Upper lobe of left lung (tissue), 6 donors: ENCODE measurements around the gene LRRC31. TPM values are rescaled to one million over a fixed set of nuclear protein-coding genes. Genes with fewer than 3 reads are reported as not detected.
A peak's percentile ranks its signal among the peaks of the same experiment; 100 is the strongest.

ENCODE experiments used
- ATAC-seq, 2 donors: fragments of 200-7000 bp; cut with Tn5 transposase; one replicate each; pipeline ENCODE4 v1.9.1; 2022; ENCODE audit warnings: mild to moderate bottlenecking in 2 of 2, moderate library complexity in 2 of 2; ENCODE audit not compliant: low FRiP score in 2 of 2
- DNase-seq, 2 donors: peaks; one replicate each; pipeline ENCODE4 v3.0.0-alpha.2; 2019 to 2020
- H3K27ac ChIP-seq, 4 donors: fragments of 200-600 bp; sonication (generic); one replicate each; pipeline ENCODE4 v1.5.1; 2016 to 2019
- H3K27me3 ChIP-seq, 4 donors: fragments of 200-600 bp; sonication (generic); one replicate each; pipeline ENCODE4 v1.5.1; 2017 to 2019
- H3K36me3 ChIP-seq, 4 donors: fragments of 200-600 bp; sonication (generic); one replicate each; pipeline ENCODE4 v1.5.1; 2016 to 2019
- H3K4me1 ChIP-seq, 4 donors: fragments of 200-600 bp; sonication (generic); one replicate each; pipeline ENCODE4 v1.5.1; 2018 to 2019
- H3K4me3 ChIP-seq, 4 donors: fragments of 200-600 bp; sonication (generic); one replicate each; pipeline ENCODE4 v1.5.1; 2017 to 2019; ENCODE audit warnings: mild to moderate bottlenecking in 2 of 4, moderate library complexity in 1 of 4
- H3K9me3 ChIP-seq, 4 donors: fragments of 200-600 bp; sonication (generic); one replicate each; pipeline ENCODE4 v1.5.1; 2018 to 2019
- CTCF ChIP-seq, 6 experiments: fragments of 450-650 bp in 4 of 6; fragments of 200-600 bp in 2 of 6; sonication (generic) in 2 of 6; IDR thresholded peaks; one replicate each; pipeline ENCODE4 v1.5.1; 2016 to 2019; ENCODE audit warnings: antibody characterized with exemption in 6 of 6
- EP300 ChIP-seq, 4 donors: sonication (generic); formaldehyde crosslinking; IDR thresholded peaks; one replicate each; pipeline ENCODE4 v1.5.1; 2017; ENCODE audit warnings: antibody characterized with exemption in 4 of 4, control low read depth in 2 of 4
- POLR2A ChIP-seq, 4 donors: fragments of 450-650 bp; IDR thresholded peaks; one replicate each; pipeline ENCODE4 v1.5.1; 2016 to 2017; ENCODE audit warnings: antibody characterized with exemption in 4 of 4, mild to moderate bottlenecking in 2 of 4
- POLR2AphosphoS5 ChIP-seq, 2 donors: sonication (generic); formaldehyde crosslinking; IDR thresholded peaks; one replicate each; pipeline ENCODE4 v1.5.1; 2017; ENCODE audit warnings: antibody characterized with exemption in 2 of 2
- WGBS, 2 donors: methylation state at CpG; one replicate each; pipeline ENCODE4 v1.1.5; 2017 to 2018; 5-methylcytosine and 5-hydroxymethylcytosine counted together
- total RNA-seq, 6 donors: library from RNA; depleted of rRNA in 4 of 6; stranded (reverse); fragments of >200 nt in 4 of 6; gene quantifications; one replicate each; pipeline versions ENCODE4 v1.1.0 to v1.2.1, GENCODE V29; 2016 to 2021
- donor health status: DM: no; HTN: no; CAD: no; lungs with moderate emphysema.
- donor health status: DM: no; HTN: yes; CAD: no; lungs with severe emphysema.

The LRRC31 gene
- total RNA-seq, 6 donors from 2014 or later: 0.34 to 5.6 (median 1.3) TPM

- ATAC-seq: no peak
- no peak for TF ChIP-seq POLR2A (IDR thresholded peaks at IDR 0.05)
- no peak for TF ChIP-seq POLR2AphosphoS5 (IDR thresholded peaks at IDR 0.05)
- no peak for TF ChIP-seq CTCF (IDR thresholded peaks at IDR 0.05)
- TF ChIP-seq EP300 (IDR thresholded peaks at IDR 0.05): no peak
- peak in 1 of 2 donors; percentile 49 for DNase-seq
- H3K36me3 ChIP-seq: no peaks in the 10 kb centered on the region
- no peaks in the 10 kb centered on the region for H3K9me3 ChIP-seq
- 94 to 97% methylated on average over 20 of the region's 20 CpGs for WGBS, 2 donors
- H3K4me3 ChIP-seq: no peak overlapping the region
- no peaks in the 10 kb centered on the region for H3K27me3 ChIP-seq
- H3K27ac ChIP-seq: no peak overlapping the region
- H3K4me1 ChIP-seq: no peaks in the 10 kb centered on the region
These were observed 47.2 kb downstream of the LRRC31 start for GRCh38 chr3:169822540-169822939.

GRCh38 chr3:169822091-169822490, 47.6 kb downstream of the LRRC31 start:
- DNase-seq (peak in 1 of 2 donors; percentile 51), ATAC-seq (no peak)
- WGBS, 2 donors: 94 to 97% methylated on average over 15 of the region's 15 CpGs
- Histone ChIP-seq H3K4me3 (no peak overlapping the region), H3K27me3 (no peaks in the 10 kb centered on the region), H3K27ac (no peak overlapping the region), H3K9me3 (no peaks in the 10 kb centered on the region), H3K36me3 (no peaks in the 10 kb centered on the region), H3K4me1 (no peaks in the 10 kb centered on the region)
- TF ChIP-seq POLR2AphosphoS5 (IDR thresholded peaks at IDR 0.05) (no peak), EP300 (IDR thresholded peaks at IDR 0.05) (no peak), CTCF (IDR thresholded peaks at IDR 0.05) (no peak), POLR2A (IDR thresholded peaks at IDR 0.05) (no peak)

- WGBS, 2 donors: 70 to 76% methylated on average over 2 of the region's 2 CpGs
- H3K4me3 ChIP-seq: no peak overlapping the region
- H3K27me3 ChIP-seq: no peaks in the 10 kb centered on the region
- no peak overlapping the region for H3K27ac ChIP-seq
- DNase-seq: no peak
- ATAC-seq: no peak
- H3K4me1 ChIP-seq: peaks cover 2 to 10% (median 8%) of the 10 kb centered on the region in 4 donors
- H3K36me3 ChIP-seq: no peaks in the 10 kb centered on the region
- peaks cover 0 to 7% (median 0%) of the 10 kb centered on the region in 4 donors for H3K9me3 ChIP-seq
- TF ChIP-seq CTCF (IDR thresholded peaks at IDR 0.05) (no peak), POLR2A (IDR thresholded peaks at IDR 0.05) (no peak), POLR2AphosphoS5 (IDR thresholded peaks at IDR 0.05) (no peak), EP300 (IDR thresholded peaks at IDR 0.05) (no peak)
These were observed 51.4 kb downstream of the LRRC31 start for GRCh38 chr3:169818316-169818715.

GRCh38 chr3:169815590-169816150, 54.1 kb downstream of the LRRC31 start:
- Histone ChIP-seq H3K4me3 (no peak overlapping the region), H3K9me3 (peaks cover 0 to 7% (median 0%) of the 10 kb centered on the region in 4 donors), H3K4me1 (peaks cover 9 to 26% (median 26%) of the 10 kb centered on the region in 4 donors), H3K27ac (no peak overlapping the region), H3K27me3 (no peaks in the 10 kb centered on the region), H3K36me3 (no peaks in the 10 kb centered on the region)
- no peak for TF ChIP-seq CTCF (IDR thresholded peaks at IDR 0.05)
- TF ChIP-seq POLR2A (IDR thresholded peaks at IDR 0.05): no peak
- no peak for DNase-seq
- no peak for ATAC-seq
- WGBS, 2 donors: 91 to 93% methylated on average over 4 of the region's 4 CpGs
